Right atrium auricular region (tissue), 2 donors: ENCODE results near the gene EML3. TPM values are rescaled to one million over a fixed set of nuclear protein-coding genes. Genes with fewer than 3 reads are reported as not detected.
"Not testable (repeated sequence)": the region's sequence is repeated elsewhere in the genome, so short reads cannot be mapped to it uniquely, and the experiment has no call there.

ENCODE experiments used
- DNase-seq: peaks from one replicate; pipeline ENCODE4 v3.0.0-alpha.2; 2019; ENCODE audit warnings: low spot score
- H3K27ac ChIP-seq, 2 donors: fragments of 200-600 bp; sonication (generic); 1 replicate in 1 of 2; 2 replicates in 1 of 2; pipeline ENCODE4 v1.5.1; 2016 to 2019
- H3K27me3 ChIP-seq, 2 donors: fragments of 200-600 bp; sonication (generic); one replicate each; pipeline versions ENCODE4 v1.5.1 to v1.6.0; 2017 to 2019
- H3K36me3 ChIP-seq: fragments of 200-600 bp; sonication (generic); one replicate; pipeline ENCODE4 v1.5.1; 2016
- H3K4me1 ChIP-seq, 2 donors: fragments of 200-600 bp; sonication (generic); one replicate each; pipeline versions ENCODE4 v1.5.1 to v1.6.0; 2017 to 2019
- H3K4me3 ChIP-seq, 2 donors: fragments of 200-600 bp; sonication (generic); 1 replicate in 1 of 2; 2 replicates in 1 of 2; pipeline ENCODE4 v1.5.1; 2017 to 2019; ENCODE audit warnings: mild to moderate bottlenecking in 1 of 2, moderate library complexity in 1 of 2
- H3K9me3 ChIP-seq, 2 donors: fragments of 200-600 bp; sonication (generic); one replicate each; pipeline ENCODE4 v1.5.1; 2019
- total RNA-seq, 2 donors: library from RNA; depleted of rRNA; stranded (reverse); fragments of >200 nt; gene quantifications; one replicate each; pipeline ENCODE4 v1.1.0, GENCODE V29; 2016
- TF ChIP-seq, protein P1 (sequence below), 2 donors: fragments of 200-600 bp; sonication (generic); IDR thresholded peaks; one replicate each; pipeline ENCODE4 v1.5.1; 2019; ENCODE audit warnings: antibody characterized with exemption in 2 of 2

Gene EML3
- total RNA-seq, 2 donors from 2014 or later = 15.8 to 21.3 TPM

DNA sequence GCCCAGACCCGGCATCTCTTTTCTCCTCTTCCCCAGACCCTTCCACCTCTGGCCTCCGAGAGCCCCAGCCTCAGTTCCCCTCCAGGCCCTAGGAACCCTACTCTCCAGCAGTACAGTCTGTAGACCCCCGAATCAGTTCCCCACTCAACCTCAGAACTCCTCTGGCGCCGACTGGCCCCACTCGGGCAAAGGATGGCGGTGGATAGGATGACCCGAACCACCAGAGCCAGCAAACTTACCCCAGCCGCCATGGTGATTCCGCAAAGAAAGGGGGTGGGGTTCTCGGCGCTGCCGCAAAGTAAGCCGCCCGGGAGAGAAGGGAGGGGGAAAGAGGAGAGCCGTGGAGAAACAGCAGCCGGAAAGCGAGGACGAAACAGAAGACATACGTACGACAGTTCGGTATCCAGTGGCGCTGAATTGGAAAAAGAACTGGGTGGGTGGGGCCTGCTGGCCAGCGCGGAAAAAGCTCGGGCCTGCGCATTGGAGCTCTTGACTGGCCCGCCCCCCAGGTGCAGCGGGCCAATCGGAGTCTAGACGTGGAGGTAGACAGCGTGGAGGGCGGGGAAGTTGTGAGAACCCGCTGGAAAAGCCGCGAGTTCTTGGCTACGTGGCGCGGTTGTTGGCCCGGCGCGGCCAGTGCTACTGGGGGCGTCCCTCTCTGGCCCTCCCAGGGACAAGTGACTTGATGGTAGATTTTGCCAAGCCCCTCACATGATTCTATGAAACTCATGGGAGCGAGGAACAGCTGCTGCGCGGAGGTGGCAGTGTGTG lies 38.8 kb downstream of the EML3 start, which contains the start of gene EEF1G:
TSS of gene EEF1G (minus strand) at position 300 of the 771 bp plus-strand sequence. CDS start at position 251, 49 bp downstream.
- H3K27me3 ChIP-seq = no peaks in the 10 kb centered on the region
- H3K27ac ChIP-seq = peak within 1 kb of the TSS; percentile 91 to 96
- H3K4me1 ChIP-seq = peaks cover 0 to 44% of the 10 kb centered on the region in 2 donors
- no peaks in the 10 kb centered on the region for H3K9me3 ChIP-seq
- DNase-seq = peak; percentile 99
- H3K36me3 ChIP-seq = peaks cover 56% of the 10 kb centered on the region
- peak within 1 kb of the TSS; percentile 79 to 85 for H3K4me3 ChIP-seq
- TF ChIP-seq, protein P1, sequence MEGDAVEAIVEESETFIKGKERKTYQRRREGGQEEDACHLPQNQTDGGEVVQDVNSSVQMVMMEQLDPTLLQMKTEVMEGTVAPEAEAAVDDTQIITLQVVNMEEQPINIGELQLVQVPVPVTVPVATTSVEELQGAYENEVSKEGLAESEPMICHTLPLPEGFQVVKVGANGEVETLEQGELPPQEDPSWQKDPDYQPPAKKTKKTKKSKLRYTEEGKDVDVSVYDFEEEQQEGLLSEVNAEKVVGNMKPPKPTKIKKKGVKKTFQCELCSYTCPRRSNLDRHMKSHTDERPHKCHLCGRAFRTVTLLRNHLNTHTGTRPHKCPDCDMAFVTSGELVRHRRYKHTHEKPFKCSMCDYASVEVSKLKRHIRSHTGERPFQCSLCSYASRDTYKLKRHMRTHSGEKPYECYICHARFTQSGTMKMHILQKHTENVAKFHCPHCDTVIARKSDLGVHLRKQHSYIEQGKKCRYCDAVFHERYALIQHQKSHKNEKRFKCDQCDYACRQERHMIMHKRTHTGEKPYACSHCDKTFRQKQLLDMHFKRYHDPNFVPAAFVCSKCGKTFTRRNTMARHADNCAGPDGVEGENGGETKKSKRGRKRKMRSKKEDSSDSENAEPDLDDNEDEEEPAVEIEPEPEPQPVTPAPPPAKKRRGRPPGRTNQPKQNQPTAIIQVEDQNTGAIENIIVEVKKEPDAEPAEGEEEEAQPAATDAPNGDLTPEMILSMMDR (IDR thresholded peaks at IDR 0.05) = no peak

DNA sequence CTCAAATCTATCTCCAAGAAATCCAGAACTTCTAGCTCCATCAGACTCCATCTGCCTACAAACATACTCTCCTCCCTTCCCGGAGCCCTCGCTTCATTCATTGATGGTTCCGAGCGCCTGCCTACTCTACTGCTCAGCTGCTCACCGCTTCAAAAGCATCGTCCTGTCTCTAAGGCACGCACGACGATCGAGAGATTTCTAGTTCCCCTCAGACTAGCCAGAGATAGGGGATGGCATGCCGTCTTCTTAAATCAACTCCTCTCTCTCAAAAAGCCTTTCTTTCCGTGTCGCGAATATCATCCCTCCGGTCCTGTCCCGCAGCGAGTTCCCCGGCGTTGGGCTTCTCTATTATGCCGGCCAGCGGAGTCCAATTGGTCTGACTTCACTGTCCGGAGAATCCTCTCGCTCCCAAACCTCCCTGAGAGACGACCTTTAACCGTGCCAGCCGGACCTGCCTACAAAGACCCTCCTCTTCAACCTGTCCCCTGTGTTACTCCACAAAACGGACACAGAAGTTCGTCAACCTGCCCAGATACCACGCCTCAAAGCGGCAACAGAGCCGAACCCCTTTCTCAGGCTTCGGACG lies 39.5 kb downstream of the EML3 start:
- Histone ChIP-seq H3K4me3 (peak overlapping the region; percentile 79 to 85), H3K9me3 (no peaks in the 10 kb centered on the region), H3K27me3 (no peaks in the 10 kb centered on the region), H3K4me1 (peaks cover 0 to 44% of the 10 kb centered on the region in 2 donors), H3K27ac (peak overlapping the region; percentile 80 to 84), H3K36me3 (peaks cover 56% of the 10 kb centered on the region)
- no peak for DNase-seq
- TF ChIP-seq, protein P1 (IDR thresholded peaks at IDR 0.05) = no peak

DNA sequence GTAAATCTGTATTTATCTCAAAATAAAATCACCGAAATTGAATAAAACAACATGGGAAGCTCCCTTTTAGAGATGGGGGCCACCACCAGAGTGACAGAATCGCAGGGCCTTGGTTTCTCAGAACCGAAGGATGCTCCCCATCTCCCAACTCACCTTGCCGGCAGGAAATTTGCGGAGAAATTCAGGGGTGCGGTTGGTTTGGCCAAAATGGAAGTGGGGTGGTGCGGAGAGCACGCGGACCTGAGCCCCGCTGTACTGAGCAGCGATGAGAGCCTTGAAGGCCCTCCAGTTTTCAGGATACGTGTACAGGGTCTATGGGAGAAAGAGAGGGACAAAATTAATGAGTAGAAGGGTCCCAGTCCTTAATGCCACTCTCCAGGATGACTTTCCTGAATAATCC lies 40.1 kb downstream of the EML3 start:
- Histone ChIP-seq H3K27ac (peak overlapping the region; percentile 80 to 84), H3K27me3 (no peaks in the 10 kb centered on the region), H3K9me3 (no peaks in the 10 kb centered on the region), H3K36me3 (peaks cover 61% of the 10 kb centered on the region), H3K4me3 (peak overlapping the region; percentile 79 to 85), H3K4me1 (peaks cover 0 to 44% of the 10 kb centered on the region in 2 donors)
- TF ChIP-seq, protein P1 (IDR thresholded peaks at IDR 0.05) = no peak
- DNase-seq = no peak

DNA sequence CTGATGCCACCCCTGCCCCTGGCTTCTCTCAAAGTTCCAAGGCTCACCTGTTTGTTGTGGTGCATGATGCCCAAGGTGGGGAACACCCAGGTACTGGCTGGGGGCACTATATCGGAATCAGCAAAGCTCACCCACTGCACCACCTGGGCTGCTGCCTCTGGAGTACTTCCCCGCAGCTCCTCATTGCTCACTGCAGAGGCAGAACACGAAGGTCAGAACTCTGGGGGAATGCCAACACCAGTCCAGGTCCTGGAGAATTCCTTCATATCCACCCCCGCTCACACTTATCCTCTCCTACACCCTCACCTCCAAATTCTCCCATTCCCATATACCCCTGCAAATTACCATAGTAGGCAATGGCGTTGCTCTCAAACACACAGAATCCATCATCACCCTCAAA lies 41.1 kb downstream of the EML3 start:
- peaks cover 0 to 39% of the 10 kb centered on the region in 2 donors for H3K4me1 ChIP-seq
- peaks cover 69% of the 10 kb centered on the region for H3K36me3 ChIP-seq

DNA sequence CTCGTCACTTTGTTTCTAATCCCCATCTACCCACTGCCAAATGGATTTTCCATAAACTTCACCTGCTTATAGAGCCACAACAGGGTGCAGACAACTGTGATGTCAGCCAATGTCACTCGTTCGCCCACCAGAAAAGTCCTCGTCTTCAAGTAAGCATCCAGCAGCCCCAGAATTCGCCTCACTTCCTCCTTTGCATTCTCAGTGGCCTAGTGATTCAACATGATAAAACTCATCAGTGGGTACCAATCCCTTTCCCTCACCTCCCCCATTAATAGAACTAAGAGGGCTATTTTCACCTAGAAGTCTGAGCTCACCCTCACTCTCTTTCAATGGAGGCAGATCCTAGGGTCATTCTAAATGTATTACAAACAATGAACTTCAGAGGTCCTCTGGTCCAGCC lies 41.7 kb downstream of the EML3 start:
- H3K27ac ChIP-seq, H3K4me3 ChIP-seq, H3K27me3 ChIP-seq, DNase-seq, H3K9me3 ChIP-seq: not testable (repeated sequence)
- Histone ChIP-seq H3K36me3 (peaks cover 69% of the 10 kb centered on the region), H3K4me1 (peaks cover 0 to 33% of the 10 kb centered on the region in 2 donors)

More for the DNA sequence above, 41.1 kb downstream of the EML3 start:
- not testable (repeated sequence) for H3K9me3 ChIP-seq, H3K27me3 ChIP-seq, H3K4me3 ChIP-seq, DNase-seq, H3K27ac ChIP-seq

DNA sequence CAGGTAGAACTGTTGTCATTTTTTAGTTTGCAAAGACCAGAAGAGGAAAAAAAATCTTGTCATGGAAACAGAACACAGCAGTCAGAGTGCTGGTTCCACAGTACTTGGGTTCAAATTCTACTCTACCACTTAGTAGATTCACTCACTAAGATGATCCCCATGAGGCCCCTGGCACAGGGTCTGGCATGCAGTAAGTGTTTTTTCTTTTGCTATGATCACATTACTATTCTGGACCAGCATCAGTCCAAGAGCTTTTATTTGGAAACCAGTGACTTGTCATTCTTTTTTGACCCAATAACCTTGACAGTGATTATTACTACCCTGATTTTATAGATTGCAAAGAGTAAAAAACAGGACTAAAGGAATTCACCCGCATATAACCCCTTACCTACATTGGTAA lies 43.0 kb downstream of the EML3 start:
- Histone ChIP-seq H3K27me3 (no peaks in the 10 kb centered on the region), H3K4me1 (peaks cover 0 to 20% of the 10 kb centered on the region in 2 donors), H3K9me3 (no peaks in the 10 kb centered on the region), H3K4me3 (no peak overlapping the region), H3K36me3 (peaks cover 75% of the 10 kb centered on the region), H3K27ac (no peak overlapping the region)
- no peak for DNase-seq
- TF ChIP-seq, protein P1 (IDR thresholded peaks at IDR 0.05) = no peak
